Measurements from ENCODE around the gene FGF4. TPM values are rescaled to one million over a fixed set of nuclear protein-coding genes. Genes with fewer than 3 reads are reported as not detected.

FGF4 gene
- total and polyA plus RNA-seq, 8 donors, result not detected

DNA sequence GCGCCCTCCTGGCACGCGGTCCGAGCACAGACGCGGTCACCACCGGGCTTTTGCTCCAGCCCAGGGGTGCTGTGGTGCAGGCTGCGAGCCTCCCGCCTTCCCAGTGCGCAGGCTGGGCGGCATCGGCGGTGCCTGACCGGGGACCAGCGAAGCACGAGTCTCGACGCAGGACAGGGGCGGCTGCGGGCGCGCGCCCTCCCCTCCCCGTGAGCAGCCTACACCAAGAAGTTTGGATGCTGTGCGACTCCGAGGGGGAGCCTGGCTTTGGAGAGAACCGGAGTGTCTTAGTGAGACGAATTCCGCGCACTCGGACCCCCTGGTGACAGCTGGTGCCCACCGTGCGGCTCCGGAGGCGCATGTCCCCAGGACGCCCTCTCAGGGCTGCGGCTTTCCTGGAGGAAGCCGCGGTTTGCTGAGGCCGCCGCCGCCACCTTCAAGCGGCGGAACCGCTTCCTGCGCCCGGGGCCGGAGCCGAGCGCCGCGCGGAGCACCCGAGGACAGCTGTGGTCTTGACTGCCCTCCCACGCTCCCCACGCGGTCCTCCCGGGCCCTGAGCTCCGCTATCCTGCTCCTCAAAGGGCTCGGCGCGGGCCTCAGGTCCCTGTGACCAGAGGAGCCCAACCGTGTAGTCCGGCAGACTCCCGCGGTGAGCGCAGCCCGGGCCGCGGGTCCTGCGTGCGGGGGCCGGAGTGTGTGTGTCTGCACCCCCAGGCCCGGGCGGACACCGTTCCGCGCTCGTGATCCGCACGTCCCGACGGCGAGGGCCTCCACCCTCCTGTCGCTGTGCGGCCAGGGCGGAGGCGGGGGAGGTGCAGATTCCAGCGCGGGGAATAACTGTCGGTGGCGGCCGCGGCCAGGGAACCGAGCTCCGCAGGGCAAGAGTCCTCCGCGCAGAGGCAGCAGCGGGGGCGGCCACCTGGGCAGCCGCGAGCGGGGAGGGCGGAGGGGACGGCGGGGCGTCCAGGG is 42.4 kb upstream of the FGF4 start:
- Histone ChIP-seq H3K27ac (no peak overlapping the region), H3K9me3 (no peaks in the 10 kb centered on the region), H3K4me1 (no peaks in the 10 kb centered on the region), H3K36me3 (no peaks in the 10 kb centered on the region), H3K27me3 (peaks cover 52 to 91% of the 10 kb centered on the region in 2 donors), H3K4me3 (no peak overlapping the region)
- intact Hi-C loops (cut with DNase I), result no loop called here
- ATAC-seq (no peak), DNase-seq (peak in 1 of 4 donors; percentile 77)
- TF ChIP-seq, protein P1, sequence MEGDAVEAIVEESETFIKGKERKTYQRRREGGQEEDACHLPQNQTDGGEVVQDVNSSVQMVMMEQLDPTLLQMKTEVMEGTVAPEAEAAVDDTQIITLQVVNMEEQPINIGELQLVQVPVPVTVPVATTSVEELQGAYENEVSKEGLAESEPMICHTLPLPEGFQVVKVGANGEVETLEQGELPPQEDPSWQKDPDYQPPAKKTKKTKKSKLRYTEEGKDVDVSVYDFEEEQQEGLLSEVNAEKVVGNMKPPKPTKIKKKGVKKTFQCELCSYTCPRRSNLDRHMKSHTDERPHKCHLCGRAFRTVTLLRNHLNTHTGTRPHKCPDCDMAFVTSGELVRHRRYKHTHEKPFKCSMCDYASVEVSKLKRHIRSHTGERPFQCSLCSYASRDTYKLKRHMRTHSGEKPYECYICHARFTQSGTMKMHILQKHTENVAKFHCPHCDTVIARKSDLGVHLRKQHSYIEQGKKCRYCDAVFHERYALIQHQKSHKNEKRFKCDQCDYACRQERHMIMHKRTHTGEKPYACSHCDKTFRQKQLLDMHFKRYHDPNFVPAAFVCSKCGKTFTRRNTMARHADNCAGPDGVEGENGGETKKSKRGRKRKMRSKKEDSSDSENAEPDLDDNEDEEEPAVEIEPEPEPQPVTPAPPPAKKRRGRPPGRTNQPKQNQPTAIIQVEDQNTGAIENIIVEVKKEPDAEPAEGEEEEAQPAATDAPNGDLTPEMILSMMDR (IDR thresholded peaks at IDR 0.05), result no peak

DNA sequence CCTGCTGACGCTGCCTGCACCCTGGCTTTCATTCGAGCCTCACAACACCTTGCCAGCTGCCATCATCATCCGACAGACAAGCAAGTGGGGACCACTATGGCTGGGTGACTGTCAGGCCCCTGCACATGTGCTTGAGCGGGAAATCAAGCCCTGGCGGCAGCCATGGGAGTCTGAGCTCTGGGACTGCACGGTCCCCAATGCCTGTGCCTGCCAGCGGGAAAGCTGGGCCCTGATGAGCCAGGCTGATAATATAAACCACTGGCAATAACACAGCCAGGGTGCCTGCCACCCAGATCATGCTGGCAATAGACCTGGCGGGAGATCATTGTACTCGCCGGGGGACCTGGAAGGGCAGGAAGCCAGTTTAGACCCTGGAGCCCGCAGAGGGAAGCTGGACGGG is 41.5 kb upstream of the FGF4 start:
- no peaks in the 10 kb centered on the region for H3K9me3 ChIP-seq
- TF ChIP-seq, protein P1 (IDR thresholded peaks at IDR 0.05), result no peak
- intact Hi-C loops (cut with DNase I), result no loop called here
- no peak for ATAC-seq
- H3K27ac ChIP-seq, result no peak overlapping the region
- peak in 1 of 4 donors; percentile 34 for DNase-seq
- H3K4me3 ChIP-seq, result no peak overlapping the region
- H3K4me1 ChIP-seq, result no peaks in the 10 kb centered on the region
- peaks cover 52 to 91% of the 10 kb centered on the region in 2 donors for H3K27me3 ChIP-seq
- H3K36me3 ChIP-seq, result no peaks in the 10 kb centered on the region

DNA sequence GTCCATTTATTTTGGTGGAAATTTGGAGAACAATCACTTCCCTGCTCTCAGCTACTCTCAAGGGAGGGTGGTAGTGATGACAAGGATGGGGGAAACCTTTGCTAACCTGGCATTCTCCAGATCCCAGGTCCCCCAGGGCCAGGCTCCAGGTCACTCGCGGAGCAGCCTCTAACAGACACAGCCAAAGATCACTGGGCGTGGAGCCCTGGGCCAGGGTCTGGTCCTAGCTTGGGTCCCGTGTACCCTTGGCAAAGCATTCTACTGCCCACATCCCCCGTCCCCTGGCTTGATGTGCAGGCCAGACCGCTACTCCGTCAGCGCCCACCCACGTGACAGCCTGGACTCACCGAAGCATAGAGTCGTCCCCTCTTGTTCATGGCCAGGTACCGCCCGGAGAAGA is 40.8 kb upstream of the FGF4 start:
- intact Hi-C loops (cut with DNase I), result no loop called here
- Histone ChIP-seq H3K4me1 (no peaks in the 10 kb centered on the region), H3K27me3 (peaks cover 52 to 91% of the 10 kb centered on the region in 2 donors), H3K36me3 (no peaks in the 10 kb centered on the region), H3K27ac (no peak overlapping the region), H3K9me3 (no peaks in the 10 kb centered on the region), H3K4me3 (no peak overlapping the region)
- no peak for ATAC-seq
- TF ChIP-seq, protein P1 (IDR thresholded peaks at IDR 0.05), result no peak
- DNase-seq, result peak in 1 of 4 donors; percentile 67

DNA sequence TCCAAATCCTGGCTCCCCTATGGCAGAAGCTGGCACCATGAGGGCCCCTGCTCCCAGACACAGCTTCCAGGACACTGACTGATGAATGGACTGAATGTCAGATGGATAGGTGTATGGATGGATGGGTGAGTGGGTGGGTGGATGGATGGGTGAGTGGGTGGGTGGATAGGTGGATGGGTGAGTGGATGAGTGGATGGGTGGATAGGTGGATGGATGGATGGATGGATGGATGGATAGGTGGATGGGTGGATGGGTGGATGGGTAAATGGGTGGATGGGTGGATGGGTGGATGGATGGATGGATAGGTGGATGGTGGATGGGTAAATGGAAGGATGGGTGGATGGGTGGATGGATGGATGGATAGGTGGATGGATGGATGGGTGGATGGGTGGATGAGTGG is 39.8 kb upstream of the FGF4 start:
- Histone ChIP-seq H3K4me1 (no peaks in the 10 kb centered on the region), H3K27ac (no peak overlapping the region), H3K36me3 (no peaks in the 10 kb centered on the region), H3K9me3 (no peaks in the 10 kb centered on the region), H3K4me3 (no peak overlapping the region), H3K27me3 (peaks cover 42 to 91% of the 10 kb centered on the region in 2 donors)
- TF ChIP-seq, protein P1 (IDR thresholded peaks at IDR 0.05), result no peak
- ATAC-seq (no peak), DNase-seq (no peak)
- intact Hi-C loops (cut with DNase I), result no loop called here

DNA sequence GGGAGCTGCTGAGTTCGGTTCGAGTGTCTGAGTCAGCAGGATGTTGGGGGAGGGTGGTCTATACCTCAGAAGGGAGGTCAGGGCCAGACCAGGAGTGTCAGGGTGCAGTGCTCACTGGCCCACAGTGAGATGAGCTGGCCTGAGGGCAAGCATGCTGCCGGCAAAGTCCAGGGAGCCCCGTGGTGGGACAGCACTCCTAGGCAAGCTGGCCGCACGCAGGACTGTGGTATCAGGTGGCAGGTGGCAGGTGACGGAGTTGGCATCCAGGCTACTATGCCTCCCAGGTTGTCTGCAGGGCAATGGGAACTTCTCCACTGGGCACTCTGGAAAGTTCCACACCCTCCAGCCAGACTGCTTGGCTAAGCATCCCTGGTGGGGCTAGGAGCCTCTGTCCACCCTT is 39.3 kb upstream of the FGF4 start:
- ATAC-seq, result no peak
- H3K4me1 ChIP-seq, result no peaks in the 10 kb centered on the region
- intact Hi-C loops (cut with DNase I), result no loop called here

More for the DNA sequence above, 39.3 kb upstream of the FGF4 start:
- H3K36me3 ChIP-seq, result no peaks in the 10 kb centered on the region
- no peak overlapping the region for H3K27ac ChIP-seq
- peaks cover 38 to 90% of the 10 kb centered on the region in 2 donors for H3K27me3 ChIP-seq
- TF ChIP-seq, protein P1 (IDR thresholded peaks at IDR 0.05), result no peak
- no peaks in the 10 kb centered on the region for H3K9me3 ChIP-seq
- H3K4me3 ChIP-seq, result no peak overlapping the region
- peak in 1 of 4 donors; percentile 55 for DNase-seq
